22Rv1 (cell line): ENCODE data around the gene FLNA.

ENCODE experiments used
- H3K27ac ChIP-seq: fragments of 450-650 bp; 2 replicates; pipeline ENCODE4 v1.5.1; 2017
- CTCF ChIP-seq: fragments of 450-650 bp; IDR thresholded peaks from 2 replicates; pipeline ENCODE4 v1.5.1; 2017; ENCODE audit warnings: mild to moderate bottlenecking
- ZFX ChIP-seq: fragments of 450-650 bp; IDR thresholded peaks from 2 replicates; pipeline ENCODE4 v1.6.1; 2017; ENCODE audit warnings: antibody characterized with exemption, borderline replicate concordance

Gene FLNA

GRCh38 chrX:154371017-154371788 is 3.2 kb downstream of the FLNA start:
- H3K27ac ChIP-seq, result 0 out of 2 replicates have a peak overlapping the region, but pooled peaks have one; percentile 17
- no peak for TF ChIP-seq CTCF
- TF ChIP-seq ZFX, result no peak

- TF ChIP-seq ZFX (no peak), CTCF (no peak)
These were observed 4.0 kb downstream of the FLNA start for GRCh38 chrX:154370300-154371016.

GRCh38 chrX:154369449-154370299 is 4.8 kb downstream of the FLNA start:
- peak overlapping the region; percentile 23; the same call in 1 of the 2 replicates for H3K27ac ChIP-seq
- TF ChIP-seq ZFX, result no peak
- TF ChIP-seq CTCF, result no peak

More at GRCh38 chrX:154370300-154371016, 4.0 kb downstream of the FLNA start:
- no peak overlapping the region for H3K27ac ChIP-seq

- H3K27ac ChIP-seq, result peak overlapping the region; percentile 23; the same call in 1 of the 2 replicates
- TF ChIP-seq ZFX, result no peak
- TF ChIP-seq CTCF, result no peak
These were observed 5.6 kb downstream of the FLNA start for GRCh38 chrX:154368630-154369448.

- no peak overlapping the region for H3K27ac ChIP-seq
These were observed 6.7 kb downstream of the FLNA start for GRCh38 chrX:154367474-154368308.

More at GRCh38 chrX:154367474-154368308, 6.7 kb downstream of the FLNA start:
- TF ChIP-seq CTCF (no peak), ZFX (no peak)
